Endothelial cell of umbilical vein (primary cell): ENCODE results near the gene EML4.
"Not testable (repeated sequence)": the region's sequence is repeated elsewhere in the genome, so short reads cannot be mapped to it uniquely, and the experiment has no call there.

Experiments
- EZH2 ChIP-seq: IDR thresholded peaks from 2 replicates; pipeline ENCODE4 v1.6.1; 2012; ENCODE audit warnings: borderline replicate concordance, low read depth, mild to moderate bottlenecking, moderate library complexity, low read length, inconsistent platforms; ENCODE audit not compliant: severe bottlenecking
- FOS ChIP-seq: IDR thresholded peaks from 2 replicates; pipeline ENCODE4 v1.6.1; 2011; ENCODE audit warnings: mild to moderate bottlenecking, low read length, moderate library complexity, borderline replicate concordance; ENCODE audit not compliant: insufficient read depth
- GATA2 ChIP-seq: IDR thresholded peaks from 2 replicates; pipeline ENCODE4 v1.7.0; 2011; ENCODE audit warnings: low read depth, mild to moderate bottlenecking, moderate library complexity, mixed read lengths, low read length; ENCODE audit not compliant: insufficient read length, insufficient read depth
- JUN ChIP-seq: IDR thresholded peaks from 2 replicates; pipeline ENCODE4 v1.6.1; 2011; ENCODE audit warnings: borderline replicate concordance, low read depth; ENCODE audit not compliant: insufficient read length, insufficient read depth
- MYC ChIP-seq: IDR thresholded peaks from one replicate; pipeline ENCODE4 v1.6.1; 2011; ENCODE audit warnings: mild to moderate bottlenecking, low read depth, low read length
- POLR2A ChIP-seq: IDR thresholded peaks from 2 replicates; pipeline ENCODE4 v1.6.1; 2012; ENCODE audit warnings: low read depth, mild to moderate bottlenecking, control low read depth, low read length
- POLR2AphosphoS5 ChIP-seq: IDR thresholded peaks from 2 replicates; pipeline ENCODE4 v1.6.1; 2012; ENCODE audit warnings: low read depth, mild to moderate bottlenecking, control low read depth, low read length, moderate library complexity; ENCODE audit not compliant: insufficient read depth
- TF ChIP-seq, protein P1 (sequence below), 2 donors: IDR thresholded peaks; 1 replicate in 1 of 2; 2 replicates in 1 of 2; pipeline ENCODE4 v1.5.1; 2011; ENCODE audit warnings: low read length in 2 of 2, mild to moderate bottlenecking in 2 of 2, moderate library complexity in 2 of 2, control low read depth in 1 of 2, inconsistent platforms in 1 of 2, low read depth in 1 of 2; ENCODE audit not compliant: insufficient read depth in 1 of 2; ENCODE audit errors: extremely low read depth in 1 of 2
- TF ChIP-seq, protein P2 (sequence below): IDR thresholded peaks from 2 replicates; pipeline ENCODE4 v1.6.1; 2011; ENCODE audit not compliant: insufficient read depth, insufficient read length

DNA sequence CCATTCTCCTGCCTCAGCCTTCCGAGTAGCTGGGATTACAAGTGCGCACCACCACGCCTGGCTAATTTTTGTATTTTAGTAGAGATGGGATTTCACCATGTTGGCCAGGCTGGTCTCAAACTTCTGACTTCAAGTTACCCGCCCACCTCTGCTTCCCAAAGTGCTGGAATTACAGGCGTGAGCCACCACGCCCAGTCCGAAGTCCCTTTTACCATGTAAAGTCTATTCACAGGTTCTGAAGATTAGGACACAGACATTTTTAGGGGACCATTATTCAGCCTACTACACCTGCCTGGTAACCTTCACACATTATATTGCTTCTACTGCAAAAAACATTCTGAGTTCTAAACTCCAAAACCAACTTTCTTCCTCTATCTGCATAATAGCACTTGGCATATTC, 210.9 kb downstream of the EML4 start:
- TF ChIP-seq, protein P1, sequence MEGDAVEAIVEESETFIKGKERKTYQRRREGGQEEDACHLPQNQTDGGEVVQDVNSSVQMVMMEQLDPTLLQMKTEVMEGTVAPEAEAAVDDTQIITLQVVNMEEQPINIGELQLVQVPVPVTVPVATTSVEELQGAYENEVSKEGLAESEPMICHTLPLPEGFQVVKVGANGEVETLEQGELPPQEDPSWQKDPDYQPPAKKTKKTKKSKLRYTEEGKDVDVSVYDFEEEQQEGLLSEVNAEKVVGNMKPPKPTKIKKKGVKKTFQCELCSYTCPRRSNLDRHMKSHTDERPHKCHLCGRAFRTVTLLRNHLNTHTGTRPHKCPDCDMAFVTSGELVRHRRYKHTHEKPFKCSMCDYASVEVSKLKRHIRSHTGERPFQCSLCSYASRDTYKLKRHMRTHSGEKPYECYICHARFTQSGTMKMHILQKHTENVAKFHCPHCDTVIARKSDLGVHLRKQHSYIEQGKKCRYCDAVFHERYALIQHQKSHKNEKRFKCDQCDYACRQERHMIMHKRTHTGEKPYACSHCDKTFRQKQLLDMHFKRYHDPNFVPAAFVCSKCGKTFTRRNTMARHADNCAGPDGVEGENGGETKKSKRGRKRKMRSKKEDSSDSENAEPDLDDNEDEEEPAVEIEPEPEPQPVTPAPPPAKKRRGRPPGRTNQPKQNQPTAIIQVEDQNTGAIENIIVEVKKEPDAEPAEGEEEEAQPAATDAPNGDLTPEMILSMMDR (IDR thresholded peaks at IDR 0.05; ENCODE audit: extremely low read depth in 1 of 2, insufficient read depth in 1 of 2, low read depth in 1 of 2, low read length in 2 of 2) = not testable (repeated sequence)
- not testable (repeated sequence) for TF ChIP-seq POLR2A, POLR2AphosphoS5, EZH2, FOS, MYC, JUN, GATA2
- TF ChIP-seq, protein P2, sequence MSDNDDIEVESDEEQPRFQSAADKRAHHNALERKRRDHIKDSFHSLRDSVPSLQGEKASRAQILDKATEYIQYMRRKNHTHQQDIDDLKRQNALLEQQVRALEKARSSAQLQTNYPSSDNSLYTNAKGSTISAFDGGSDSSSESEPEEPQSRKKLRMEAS = not testable (repeated sequence)
